ENCODE results near the gene HOXA11. TPM values are rescaled to one million over a fixed set of nuclear protein-coding genes. Genes with fewer than 3 reads are reported as not detected.

The HOXA11 gene
- total RNA-seq, 1 donor from 2014 or later: not detected

DNA sequence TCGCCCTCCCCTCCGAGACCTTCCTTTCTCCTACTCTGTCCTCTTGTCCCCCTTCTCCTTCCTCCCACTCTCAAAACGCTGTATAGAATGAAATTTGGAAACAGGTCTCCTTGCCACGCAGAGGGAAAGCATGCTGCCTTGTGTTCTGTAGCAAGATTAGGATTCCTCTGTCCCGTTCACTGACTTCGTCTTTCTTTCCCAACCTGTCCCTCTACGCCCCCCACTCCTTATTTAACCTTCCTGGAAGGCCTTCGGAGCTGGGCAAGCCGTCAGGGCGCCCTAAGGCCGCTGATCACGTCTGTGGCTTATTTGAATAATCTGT is 21.0 kb downstream of the HOXA11 start:
- Histone ChIP-seq H3K9me3 (replicated peaks) (no peaks in the 10 kb centered on the region), H3K4me1 (peaks cover 46% of the 10 kb centered on the region), H3K36me3 (no peaks in the 10 kb centered on the region), H3K4me3 (peak overlapping the region; percentile 54), H3K27me3 (ENCODE audit: low read depth) (peaks cover 100% of the 10 kb centered on the region), H3K27ac (replicated peaks) (no peak overlapping the region)
- DNase-seq: no peak
- intact Hi-C loops (cut with micrococcal nuclease): loop anchor here (5.0 kb wide), 1 partner anchor 792 kb away; no protein-coding TSS in a partner anchor
- TF ChIP-seq, protein P1, sequence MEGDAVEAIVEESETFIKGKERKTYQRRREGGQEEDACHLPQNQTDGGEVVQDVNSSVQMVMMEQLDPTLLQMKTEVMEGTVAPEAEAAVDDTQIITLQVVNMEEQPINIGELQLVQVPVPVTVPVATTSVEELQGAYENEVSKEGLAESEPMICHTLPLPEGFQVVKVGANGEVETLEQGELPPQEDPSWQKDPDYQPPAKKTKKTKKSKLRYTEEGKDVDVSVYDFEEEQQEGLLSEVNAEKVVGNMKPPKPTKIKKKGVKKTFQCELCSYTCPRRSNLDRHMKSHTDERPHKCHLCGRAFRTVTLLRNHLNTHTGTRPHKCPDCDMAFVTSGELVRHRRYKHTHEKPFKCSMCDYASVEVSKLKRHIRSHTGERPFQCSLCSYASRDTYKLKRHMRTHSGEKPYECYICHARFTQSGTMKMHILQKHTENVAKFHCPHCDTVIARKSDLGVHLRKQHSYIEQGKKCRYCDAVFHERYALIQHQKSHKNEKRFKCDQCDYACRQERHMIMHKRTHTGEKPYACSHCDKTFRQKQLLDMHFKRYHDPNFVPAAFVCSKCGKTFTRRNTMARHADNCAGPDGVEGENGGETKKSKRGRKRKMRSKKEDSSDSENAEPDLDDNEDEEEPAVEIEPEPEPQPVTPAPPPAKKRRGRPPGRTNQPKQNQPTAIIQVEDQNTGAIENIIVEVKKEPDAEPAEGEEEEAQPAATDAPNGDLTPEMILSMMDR (IDR thresholded peaks at IDR 0.05; ENCODE audit: borderline replicate concordance): no peak

DNA sequence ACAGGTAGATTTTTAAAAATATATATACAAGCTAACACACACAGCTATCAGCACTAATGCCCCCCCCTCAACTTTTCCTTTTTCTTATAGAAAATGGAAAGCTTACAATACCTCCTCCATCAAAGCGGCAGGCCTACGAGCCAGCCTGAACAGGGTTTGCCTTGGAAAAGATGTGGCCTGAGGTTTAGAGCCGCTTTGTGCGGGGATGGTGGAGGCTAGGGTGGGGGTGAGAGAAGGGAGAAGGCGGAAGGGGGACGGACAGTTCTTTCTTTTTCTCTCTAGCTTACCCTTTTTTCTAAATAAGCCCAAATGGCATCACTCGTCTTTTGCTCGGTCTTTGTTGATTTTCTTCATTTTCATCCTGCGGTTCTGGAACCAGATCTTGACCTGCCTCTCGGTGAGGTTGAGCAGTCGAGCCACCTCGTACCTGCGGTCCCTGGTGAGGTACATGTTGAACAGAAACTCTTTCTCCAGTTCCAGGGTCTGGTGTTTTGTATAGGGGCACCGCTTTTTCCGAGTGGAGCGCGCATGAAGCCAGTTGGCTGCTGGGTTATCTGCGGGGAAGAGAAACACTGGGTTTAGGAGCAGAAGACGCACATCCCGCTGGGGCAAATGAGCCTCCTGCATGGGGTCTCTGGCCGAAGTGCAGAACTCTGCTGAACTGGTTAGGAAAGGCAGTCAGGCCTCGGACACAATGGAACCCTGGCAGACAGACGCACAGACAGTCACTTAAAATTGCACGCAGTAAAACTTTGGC is 21.6 kb downstream of the HOXA11 start:
- Histone ChIP-seq H3K27me3 (ENCODE audit: low read depth) (peaks cover 100% of the 10 kb centered on the region), H3K36me3 (no peaks in the 10 kb centered on the region), H3K4me3 (no peak overlapping the region), H3K27ac (replicated peaks) (no peak overlapping the region), H3K4me1 (peaks cover 46% of the 10 kb centered on the region), H3K9me3 (replicated peaks) (no peaks in the 10 kb centered on the region)
- TF ChIP-seq, protein P1 (IDR thresholded peaks at IDR 0.05; ENCODE audit: borderline replicate concordance): no peak
- intact Hi-C loops (cut with micrococcal nuclease): loop anchor here (5.0 kb wide), 1 partner anchor 791 kb away; no protein-coding TSS in a partner anchor
- peak; percentile 9 for DNase-seq

DNA sequence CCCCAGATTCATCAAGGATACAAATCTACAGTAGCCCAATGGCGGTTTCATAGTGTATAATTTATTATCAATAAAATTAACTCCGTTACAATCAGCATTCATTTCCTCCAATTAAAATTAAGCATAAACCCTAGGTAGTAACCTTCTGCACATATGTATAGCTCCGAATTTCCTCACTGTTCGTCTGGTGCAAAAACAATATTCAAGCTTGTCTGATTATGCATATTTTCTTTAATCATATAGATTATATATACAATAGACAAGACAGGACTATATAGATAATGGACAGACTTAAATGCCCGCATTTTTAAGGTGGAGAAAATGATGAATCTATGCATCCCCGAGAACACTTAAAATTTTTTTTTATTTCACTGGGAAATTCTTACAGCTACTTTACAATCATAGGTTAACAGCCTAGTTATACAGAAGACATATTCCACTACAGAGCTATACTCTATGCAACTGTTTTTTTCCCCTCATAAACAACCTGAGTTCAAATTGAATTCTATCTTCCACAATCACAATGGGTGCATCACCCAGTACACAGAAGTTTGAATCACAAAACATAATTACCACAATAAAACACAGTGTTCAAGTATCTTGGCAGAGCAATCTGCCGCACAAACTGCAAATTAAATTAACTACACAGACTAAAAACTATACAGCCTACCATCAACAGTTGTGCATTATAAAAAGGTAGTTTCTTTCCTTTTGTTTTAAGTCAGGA is 22.3 kb downstream of the HOXA11 start:
- DNase-seq: no peak
- intact Hi-C loops (cut with micrococcal nuclease): loop anchor here (5.0 kb wide), 1 partner anchor 790 kb away; no protein-coding TSS in a partner anchor
- Histone ChIP-seq H3K9me3 (replicated peaks) (no peaks in the 10 kb centered on the region), H3K4me1 (peaks cover 46% of the 10 kb centered on the region), H3K27me3 (ENCODE audit: low read depth) (peaks cover 100% of the 10 kb centered on the region), H3K4me3 (no peak overlapping the region), H3K27ac (replicated peaks) (no peak overlapping the region), H3K36me3 (no peaks in the 10 kb centered on the region)
- TF ChIP-seq, protein P1 (IDR thresholded peaks at IDR 0.05; ENCODE audit: borderline replicate concordance): no peak

DNA sequence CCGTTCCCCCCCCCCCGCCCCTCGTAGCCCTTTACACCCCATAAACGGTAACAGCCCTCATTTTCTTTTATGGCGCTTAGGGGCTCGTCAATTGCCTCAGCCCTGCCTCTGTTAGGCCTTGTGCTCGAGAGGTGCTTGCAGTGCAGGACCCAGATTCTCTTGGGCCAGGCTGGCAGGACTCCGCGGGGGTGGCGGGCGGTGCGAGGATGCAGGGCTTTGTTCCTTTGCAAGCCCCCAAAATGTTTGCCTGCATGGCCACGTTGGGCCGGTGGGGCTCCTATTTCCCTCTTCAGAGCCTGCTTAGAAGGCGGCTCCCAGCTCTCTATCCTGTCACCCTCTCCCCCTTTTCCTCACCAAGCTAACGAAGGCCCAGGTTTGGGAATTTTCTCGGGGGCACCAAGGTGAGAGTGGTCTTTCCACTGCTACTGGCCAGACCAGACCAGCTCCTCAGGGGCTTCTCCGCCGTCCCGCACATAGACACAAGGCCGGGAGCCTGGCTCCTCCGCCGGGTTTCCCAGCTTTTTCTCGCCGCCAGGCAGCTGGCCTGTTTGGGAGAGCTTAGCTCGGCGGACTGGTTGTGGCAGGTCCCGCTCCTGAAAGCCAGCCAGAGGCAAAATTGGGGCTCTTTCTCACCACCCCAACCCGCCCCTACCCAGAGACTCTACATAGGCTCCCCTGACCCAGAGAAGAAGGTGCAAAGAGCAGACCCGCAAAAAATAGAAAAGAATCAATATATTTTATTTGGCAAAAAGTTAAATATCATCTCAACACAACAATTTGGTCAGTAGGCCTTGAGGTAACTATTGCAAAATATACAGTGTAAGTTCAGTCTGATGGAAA is 23.1 kb downstream of the HOXA11 start:
- Histone ChIP-seq H3K36me3 (no peaks in the 10 kb centered on the region), H3K9me3 (replicated peaks) (no peaks in the 10 kb centered on the region), H3K27me3 (ENCODE audit: low read depth) (peaks cover 100% of the 10 kb centered on the region), H3K4me1 (peaks cover 45% of the 10 kb centered on the region), H3K4me3 (peak overlapping the region; percentile 72), H3K27ac (replicated peaks) (no peak overlapping the region)
- intact Hi-C loops (cut with micrococcal nuclease): loop anchor here (5.0 kb wide), 1 partner anchor 790 kb away; no protein-coding TSS in a partner anchor
- TF ChIP-seq, protein P1 (IDR thresholded peaks at IDR 0.05; ENCODE audit: borderline replicate concordance): no peak
- peak; percentile 7 for DNase-seq

DNA sequence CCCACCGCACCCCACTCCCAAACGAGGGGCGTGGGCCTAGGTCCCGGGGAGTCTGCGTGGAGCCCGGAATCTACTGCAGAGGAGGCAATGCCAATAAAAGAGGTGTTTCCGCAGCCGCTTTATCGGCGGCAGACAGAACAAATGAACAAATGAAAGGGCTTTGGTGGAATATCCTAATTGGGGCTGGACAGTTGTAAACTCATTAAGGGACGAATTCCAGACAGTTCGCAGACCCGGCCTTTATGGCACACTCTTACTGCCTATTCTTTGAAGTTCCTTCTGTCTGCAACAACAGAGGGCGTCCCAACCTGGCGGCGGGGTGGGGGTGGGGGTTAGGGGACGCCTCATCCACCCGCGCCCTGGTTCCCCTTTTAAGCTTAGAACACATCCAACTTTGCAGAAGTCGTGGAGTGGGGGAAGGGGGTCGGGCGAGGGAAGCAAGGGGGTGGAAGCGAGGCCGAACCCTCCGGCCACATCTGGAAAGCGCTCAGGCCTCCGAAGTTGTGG is 23.8 kb downstream of the HOXA11 start:
- Histone ChIP-seq H3K36me3 (no peaks in the 10 kb centered on the region), H3K4me1 (peaks cover 41% of the 10 kb centered on the region), H3K27me3 (ENCODE audit: low read depth) (peaks cover 100% of the 10 kb centered on the region), H3K9me3 (replicated peaks) (no peaks in the 10 kb centered on the region), H3K27ac (replicated peaks) (no peak overlapping the region), H3K4me3 (peak overlapping the region; percentile 72)
- DNase-seq: peak; percentile 48
- TF ChIP-seq, protein P1 (IDR thresholded peaks at IDR 0.05; ENCODE audit: borderline replicate concordance): no peak
- intact Hi-C loops (cut with micrococcal nuclease): loop anchor here (5.0 kb wide), 1 partner anchor 789 kb away; no protein-coding TSS in a partner anchor

Measured in left ventricle myocardium inferior (tissue), 1 donor.